ENCODE results near the gene PDZD2. TPM values are rescaled to one million over a fixed set of nuclear protein-coding genes. Genes with fewer than 3 reads are reported as not detected.
"Not testable (repeated sequence)": the region's sequence is repeated elsewhere in the genome, so short reads cannot be mapped to it uniquely, and the experiment has no call there.

PDZD2 gene
- polyA plus RNA-seq, 3 donors = 2.5 to 38.9 (median 12.0) TPM

DNA sequence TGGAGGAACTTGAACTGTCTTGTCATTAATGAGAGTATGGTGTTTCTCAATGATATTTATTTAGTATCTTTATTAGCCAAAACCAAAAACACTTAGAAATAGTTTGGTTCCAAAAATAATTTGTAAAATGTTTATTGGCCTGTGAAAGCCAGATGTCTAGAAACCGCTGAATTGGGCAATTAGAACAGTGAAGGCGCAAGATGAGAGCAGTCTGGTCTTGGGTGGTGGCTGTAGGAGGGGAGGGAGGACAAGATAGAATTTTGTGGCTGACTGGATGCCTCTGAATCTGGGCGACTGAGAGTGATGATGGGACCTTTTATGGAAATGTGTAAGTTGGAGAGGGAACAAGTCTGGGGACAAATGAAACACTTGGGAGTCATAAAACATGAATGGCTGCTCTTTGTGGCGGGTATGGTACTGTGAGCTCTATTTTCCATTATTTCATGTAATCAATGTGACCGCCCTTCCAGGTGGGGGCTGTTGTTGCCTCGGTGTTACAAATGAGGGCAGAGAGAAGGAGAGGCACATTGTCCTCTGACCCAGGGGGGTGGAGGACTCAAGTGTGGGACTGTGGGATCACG lies 35.5 kb downstream of the PDZD2 start:
- no peak overlapping the region for H3K27ac ChIP-seq (ENCODE audit: low read depth, low read length)
- 74 to 83% (median 77%) methylated on average over 7 of the region's 7 CpGs for WGBS, 3 donors

DNA sequence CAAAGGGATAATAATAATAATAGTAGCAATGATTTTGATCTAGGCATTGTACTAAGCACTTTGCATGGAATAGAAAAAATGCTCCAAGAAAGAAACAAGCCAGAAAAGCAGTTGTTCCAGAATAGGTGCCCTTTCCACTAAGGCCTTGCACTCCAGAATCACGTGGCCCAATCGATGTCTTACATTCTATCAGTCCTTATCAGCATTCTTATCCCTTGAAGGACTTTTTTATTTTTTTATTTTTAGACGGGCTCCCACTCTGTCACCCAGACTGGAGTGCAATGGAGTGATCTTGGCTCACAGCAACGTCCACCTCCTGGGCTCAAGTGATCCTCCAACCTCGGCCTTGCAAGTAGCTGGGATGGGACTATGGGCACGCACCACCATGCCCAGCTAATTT lies 36.5 kb downstream of the PDZD2 start:
- H3K27ac ChIP-seq (ENCODE audit: low read depth, low read length) = no peak overlapping the region
- WGBS, 3 donors = 60 to 94% (median 89%) methylated on average over 6 of the region's 6 CpGs

GRCh38 chr5:31678180-31678579 lies 39.2 kb downstream of the PDZD2 start:
- 56 to 58% (median 57%) methylated on average over 6 of the region's 6 CpGs for WGBS, 3 donors
- H3K27ac ChIP-seq (ENCODE audit: low read depth, low read length) = no peak overlapping the region

DNA sequence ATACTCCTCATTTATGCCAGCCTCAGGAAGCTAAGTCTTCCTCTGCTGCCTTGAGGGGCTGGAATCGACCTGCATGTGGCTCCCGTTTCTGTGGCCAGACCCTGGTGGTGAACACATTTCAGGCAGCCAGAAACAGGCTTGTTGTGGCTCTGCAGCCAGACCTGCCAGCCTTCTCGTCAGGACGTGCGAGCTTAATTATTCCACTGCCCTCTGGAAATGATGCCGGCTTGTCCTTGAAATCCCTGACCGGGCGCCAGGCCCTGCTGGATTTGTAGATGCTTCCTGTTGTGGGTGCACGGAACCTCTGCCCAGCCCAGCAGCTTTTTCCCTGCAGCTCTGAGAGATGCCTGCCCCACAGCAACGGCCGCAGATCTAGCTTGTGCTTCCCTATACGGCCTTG lies 41.6 kb downstream of the PDZD2 start:
- WGBS, 3 donors = 38 to 78% (median 70%) methylated on average over 12 of the region's 12 CpGs
- H3K27ac ChIP-seq (ENCODE audit: low read depth, low read length) = no peak overlapping the region

DNA sequence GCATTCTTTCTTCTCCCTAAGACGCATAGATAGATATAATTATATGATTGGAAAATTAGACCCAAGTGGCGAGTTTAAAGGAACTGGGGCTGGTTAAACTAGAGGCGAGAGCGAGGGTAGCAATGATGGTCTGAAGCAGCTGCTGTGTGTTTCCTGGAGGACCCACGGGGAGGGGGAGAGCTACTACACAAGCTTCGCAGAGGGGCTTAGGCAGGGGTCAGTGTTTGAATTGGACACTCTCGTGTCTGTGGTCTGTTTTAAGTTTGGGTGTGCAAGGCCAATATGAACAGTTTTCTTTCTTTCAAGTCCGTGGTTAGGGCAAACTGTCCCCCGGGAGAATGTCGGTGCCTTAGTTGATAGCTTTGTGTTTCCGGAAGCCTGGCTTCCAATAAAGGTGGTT lies 43.1 kb downstream of the PDZD2 start:
- H3K27ac ChIP-seq (ENCODE audit: low read depth, low read length) = no peak overlapping the region
- 46 to 75% (median 68%) methylated on average over 11 of the region's 11 CpGs for WGBS, 3 donors

- no peak overlapping the region for H3K27ac ChIP-seq (ENCODE audit: low read depth, low read length)
- WGBS, 3 donors = 30 to 73% (median 71%) methylated on average over 6 of the region's 6 CpGs
These were observed 43.9 kb downstream of the PDZD2 start for GRCh38 chr5:31682851-31683250.

DNA sequence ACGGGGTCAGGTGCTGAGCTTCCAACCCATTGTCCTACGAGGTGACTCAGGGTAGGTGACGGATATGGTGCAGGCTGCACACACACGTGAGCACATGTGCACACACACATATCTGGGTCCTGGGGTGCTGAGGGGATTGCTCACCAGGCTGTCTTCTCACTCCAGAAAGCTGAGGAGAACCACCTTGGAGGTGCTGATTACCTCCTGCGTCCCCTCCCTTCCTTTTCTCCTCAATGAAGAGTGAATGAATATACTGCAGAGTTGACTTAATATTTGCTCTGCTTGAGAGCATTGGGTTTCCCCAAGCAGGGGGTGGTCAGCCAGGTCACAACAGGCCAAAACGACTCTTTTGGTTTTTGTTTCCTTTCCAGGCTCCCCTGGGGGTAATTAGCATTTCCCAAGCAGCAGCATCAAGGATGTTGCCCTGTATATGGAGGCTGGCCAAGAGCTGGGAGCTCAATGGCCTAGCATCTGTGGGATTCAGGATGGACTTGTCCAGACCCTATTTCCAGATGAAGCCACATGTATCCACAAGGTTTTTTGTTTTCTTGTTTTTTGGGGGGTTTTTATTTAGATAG lies 49.7 kb downstream of the PDZD2 start:
- no peak overlapping the region for H3K27ac ChIP-seq (ENCODE audit: low read depth, low read length)
- 38 to 62% (median 56%) methylated on average over 6 of the region's 6 CpGs for WGBS, 3 donors

DNA sequence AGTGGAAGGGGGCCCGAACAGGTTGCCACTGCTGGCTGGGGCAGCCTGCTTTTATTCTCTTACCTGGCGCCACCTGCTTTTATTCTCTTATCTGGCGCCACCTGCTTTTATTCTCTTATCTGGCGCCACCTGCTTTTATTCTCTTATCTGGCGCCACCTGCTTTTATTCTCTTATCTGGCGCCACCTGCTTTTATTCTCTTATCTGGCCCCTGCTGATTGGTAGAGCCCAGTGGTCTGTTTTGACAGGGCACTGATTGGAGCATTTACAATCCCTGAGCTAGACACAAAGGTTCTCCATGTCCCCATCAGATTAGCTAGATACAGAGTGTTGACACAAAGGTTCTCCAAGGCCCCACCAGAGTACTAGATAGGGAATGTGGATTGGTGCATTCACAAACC lies 52.5 kb downstream of the PDZD2 start:
- not testable (repeated sequence) for H3K27ac ChIP-seq (ENCODE audit: low read depth, low read length)
- WGBS, 3 donors = 81 to 95% (median 87%) methylated on average over 6 of the region's 6 CpGs

GRCh38 chr5:31692561-31693221 lies 53.8 kb downstream of the PDZD2 start:
- no peak overlapping the region for H3K27ac ChIP-seq (ENCODE audit: low read depth, low read length)
- WGBS, 3 donors = 74 to 79% (median 76%) methylated on average over 17 of the region's 17 CpGs

GRCh38 chr5:31698673-31699072 lies 59.7 kb downstream of the PDZD2 start:
- 62 to 88% (median 76%) methylated on average over 7 of the region's 7 CpGs for WGBS, 3 donors
- no peak overlapping the region for H3K27ac ChIP-seq (ENCODE audit: low read depth, low read length)

DNA sequence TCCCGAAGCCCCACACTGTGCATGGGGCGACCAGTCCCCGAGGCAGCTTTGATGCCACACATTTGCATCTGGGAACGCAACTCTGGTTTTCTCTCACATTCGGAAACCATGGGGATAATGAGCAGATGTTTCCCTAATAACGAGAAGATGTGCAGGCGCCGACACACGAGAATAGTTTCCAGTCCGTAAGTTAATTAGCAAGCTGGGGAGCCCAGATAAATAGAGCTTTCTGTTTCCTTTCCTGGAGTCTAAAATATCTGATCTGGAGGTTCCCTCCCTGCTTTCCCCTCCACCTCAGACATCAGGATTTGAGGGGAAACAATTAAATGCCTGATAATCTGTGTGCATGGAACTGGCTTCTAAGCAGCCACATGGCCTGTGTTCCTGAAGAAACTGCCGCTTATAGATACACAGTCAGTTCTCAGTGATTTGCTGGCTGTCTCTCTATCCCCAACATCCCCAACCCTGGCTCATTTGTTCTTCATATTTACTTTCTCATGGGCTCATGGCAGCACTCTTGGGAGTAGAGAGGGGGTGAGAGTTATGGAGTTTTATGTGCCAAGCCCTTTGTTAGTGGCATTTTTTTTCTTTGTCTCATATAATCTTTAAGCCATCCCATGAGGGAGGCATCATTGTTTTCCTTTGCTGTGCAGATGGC lies 62.8 kb downstream of the PDZD2 start:
- H3K27ac ChIP-seq (ENCODE audit: low read depth, low read length) = no peak overlapping the region
- WGBS, 3 donors = 48 to 54% (median 51%) methylated on average over 11 of the region's 11 CpGs

GRCh38 chr5:31702712-31703111 lies 63.8 kb downstream of the PDZD2 start:
- 46 to 54% (median 53%) methylated on average over 2 of the region's 2 CpGs for WGBS, 3 donors
- H3K27ac ChIP-seq (ENCODE audit: low read depth, low read length) = no peak overlapping the region

DNA sequence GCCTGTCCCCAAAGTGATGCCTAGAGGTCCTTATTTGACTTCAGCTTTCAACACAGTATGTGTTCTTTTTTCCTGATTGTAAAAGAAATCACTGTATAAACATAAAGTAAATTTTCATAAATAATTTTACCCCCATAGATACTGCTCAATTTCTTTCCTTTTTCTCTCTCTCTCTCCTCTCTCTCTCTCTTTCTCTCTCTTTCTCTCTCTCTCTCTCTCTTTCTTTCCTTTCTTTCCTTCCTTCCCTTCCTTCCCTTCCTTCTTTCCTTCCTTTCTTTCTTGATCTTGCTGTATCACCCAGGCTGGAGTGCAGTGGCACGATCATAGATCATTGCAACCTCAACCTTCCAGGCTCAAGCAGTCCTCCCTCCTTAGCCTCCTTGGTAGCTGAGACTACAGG lies 64.8 kb downstream of the PDZD2 start:
- 75 to 100% (median 94%) methylated on average over 1 of the region's 1 CpG for WGBS, 3 donors
- H3K27ac ChIP-seq (ENCODE audit: low read depth, low read length) = no peak overlapping the region

DNA sequence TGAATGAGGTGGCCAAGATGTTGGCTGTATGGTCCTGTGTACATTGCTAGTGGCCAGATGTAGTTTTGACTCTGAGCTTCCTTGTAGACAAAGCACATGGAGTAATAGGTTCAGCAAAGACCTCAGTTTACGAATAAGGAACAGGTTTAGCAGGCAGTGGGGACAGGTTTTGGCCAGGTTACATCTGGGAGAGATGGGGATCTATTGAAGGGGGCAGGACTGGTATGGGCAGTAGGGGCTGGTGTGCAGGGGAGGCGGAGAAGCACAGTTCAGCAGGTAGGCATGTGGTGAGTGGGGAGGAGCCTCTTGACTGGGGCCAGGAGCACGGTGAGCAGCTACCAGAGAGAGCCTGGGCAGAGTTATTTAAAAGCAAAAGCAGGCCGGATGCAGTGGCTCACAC lies 67.3 kb downstream of the PDZD2 start:
- whole genome bisulfite sequencing, 3 donors = 71 to 92% (median 80%) methylated on average over 4 of the region's 4 CpGs
- H3K27ac ChIP-seq (ENCODE audit: low read depth, low read length) = no peak overlapping the region

GRCh38 chr5:31707329-31707728 lies 68.4 kb downstream of the PDZD2 start:
- WGBS, 3 donors = 69 to 85% (median 77%) methylated on average over 4 of the region's 4 CpGs
- H3K27ac ChIP-seq (ENCODE audit: low read depth, low read length) = no peak overlapping the region

DNA sequence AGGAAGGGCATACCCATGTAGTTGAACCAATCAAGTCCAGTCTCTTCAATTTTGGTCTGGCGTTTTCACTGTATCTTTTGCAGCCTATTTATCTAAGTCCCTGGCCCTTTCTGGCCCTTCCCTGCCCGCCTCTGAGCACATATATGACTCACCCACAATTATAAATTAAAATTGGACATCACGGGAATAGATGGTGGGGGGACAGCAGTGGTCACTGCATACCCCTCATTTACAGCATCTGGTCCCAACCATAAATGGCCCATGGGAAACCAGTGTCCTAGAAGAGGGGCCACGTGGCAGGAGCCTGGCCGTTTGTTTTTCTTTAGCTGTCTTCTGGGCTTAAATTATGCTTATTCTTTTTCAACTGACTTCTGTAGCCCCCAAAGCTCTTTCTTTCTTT lies 69.2 kb downstream of the PDZD2 start:
- no peak overlapping the region for H3K27ac ChIP-seq (ENCODE audit: low read depth, low read length)
- WGBS, 3 donors = 71 to 88% (median 82%) methylated on average over 5 of the region's 5 CpGs

DNA sequence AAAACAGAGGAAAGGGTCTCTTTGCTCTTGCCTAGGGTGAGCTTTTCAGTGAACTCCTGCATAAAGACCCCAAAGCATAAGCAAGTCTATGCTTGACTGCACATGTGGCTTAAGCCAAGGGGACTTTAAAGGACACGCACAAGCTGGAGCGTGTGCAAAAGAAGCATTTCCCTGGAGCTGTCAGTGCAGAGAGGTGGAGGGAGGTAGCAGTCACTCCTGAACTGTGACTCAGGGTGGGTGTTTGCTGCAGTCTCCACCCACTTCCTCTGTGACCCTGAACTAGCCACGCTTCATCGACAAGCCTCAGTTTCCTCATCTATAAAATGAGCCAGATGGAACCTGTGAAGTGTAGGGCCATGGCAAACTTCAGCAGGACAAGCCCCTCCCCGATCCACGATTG lies 72.4 kb downstream of the PDZD2 start:
- WGBS, 3 donors = 59 to 69% (median 67%) methylated on average over 6 of the region's 6 CpGs
- H3K27ac ChIP-seq (ENCODE audit: low read depth, low read length) = no peak overlapping the region

GRCh38 chr5:31711935-31712592 lies 73.1 kb downstream of the PDZD2 start:
- WGBS, 3 donors = 72 to 84% (median 76%) methylated on average over 10 of the region's 10 CpGs
- H3K27ac ChIP-seq (ENCODE audit: low read depth, low read length) = no peak overlapping the region

- H3K27ac ChIP-seq (ENCODE audit: low read depth, low read length) = no peak overlapping the region
- WGBS, 3 donors = 76 to 87% (median 80%) methylated on average over 7 of the region's 7 CpGs
These were observed 78.6 kb downstream of the PDZD2 start for GRCh38 chr5:31717561-31717960.
